ENCODE results near the gene CCL8.
"Not testable (repeated sequence)": the region's sequence is repeated elsewhere in the genome, so short reads cannot be mapped to it uniquely, and the experiment has no call there.

Gene CCL8

DNA sequence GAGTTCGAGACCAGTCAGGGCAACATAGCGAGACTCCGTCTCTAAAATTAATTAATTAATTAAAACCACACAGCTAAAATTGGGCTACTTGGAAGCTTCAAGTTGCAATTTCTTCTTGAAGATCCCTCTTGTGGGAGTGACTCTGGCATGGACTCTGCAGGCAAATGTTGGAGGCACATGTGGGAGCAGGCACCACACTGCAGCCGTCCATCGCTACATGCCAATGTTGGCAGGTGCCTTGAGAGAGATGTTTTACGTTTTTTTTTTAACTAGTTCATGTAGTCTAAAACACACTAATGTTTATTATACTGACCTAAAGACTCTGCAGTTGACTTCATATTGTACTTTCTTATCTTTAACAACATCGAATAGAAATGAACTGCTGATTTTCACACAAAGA, 7.9 kb upstream of the CCL8 start:
- Histone ChIP-seq H3K4me1 (ENCODE audit: control insufficient read depth in 1 of 2, insufficient read depth in 2 of 2, low read length in 2 of 2) (peaks cover 0 to 12% of the 10 kb centered on the region in 2 donors), H3K27ac (ENCODE audit: low read depth, low read length) (no peak overlapping the region), H3K36me3 (ENCODE audit: control insufficient read depth in 1 of 2, insufficient read depth in 2 of 2, low read length in 2 of 2) (no peaks in the 10 kb centered on the region), H3K9ac (ENCODE audit: low read depth in 1 of 2, low read length in 2 of 2) (no peak overlapping the region), H3K27me3 (ENCODE audit: control insufficient read depth in 1 of 2, insufficient read depth in 2 of 2, low read length in 2 of 2) (no peaks in the 10 kb centered on the region), H3K9me3 (ENCODE audit: control insufficient read depth in 1 of 2, low read length in 2 of 2) (no peaks in the 10 kb centered on the region), H3K4me3 (ENCODE audit: low read depth in 1 of 2, low read length in 2 of 2) (no peak overlapping the region)

DNA sequence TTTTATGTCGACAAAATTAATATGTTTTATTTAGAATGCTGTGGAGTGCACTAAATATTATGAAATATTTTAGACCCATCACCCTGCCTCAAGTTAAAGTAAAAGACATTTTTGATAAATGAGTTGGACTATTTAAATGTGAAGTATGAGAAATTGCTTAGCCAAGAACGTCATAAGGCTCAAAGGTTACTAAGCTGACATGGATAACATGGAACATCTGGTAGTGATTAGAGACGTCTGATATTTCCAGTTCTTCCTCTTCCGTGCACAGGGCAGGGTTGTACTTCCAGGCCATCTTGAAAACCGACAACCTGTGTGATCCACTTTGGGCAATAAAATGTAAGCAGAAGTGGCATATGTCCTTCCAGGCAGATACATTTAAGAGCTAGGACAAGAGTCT, 7.2 kb upstream of the CCL8 start:
- Histone ChIP-seq H3K9me3 (ENCODE audit: control insufficient read depth in 1 of 2, low read length in 2 of 2) (no peaks in the 10 kb centered on the region), H3K27me3 (ENCODE audit: control insufficient read depth in 1 of 2, insufficient read depth in 2 of 2, low read length in 2 of 2) (no peaks in the 10 kb centered on the region), H3K36me3 (ENCODE audit: control insufficient read depth in 1 of 2, insufficient read depth in 2 of 2, low read length in 2 of 2) (no peaks in the 10 kb centered on the region), H3K27ac (ENCODE audit: low read depth, low read length) (no peak overlapping the region), H3K4me3 (ENCODE audit: low read depth in 1 of 2, low read length in 2 of 2) (no peak overlapping the region), H3K4me1 (ENCODE audit: control insufficient read depth in 1 of 2, insufficient read depth in 2 of 2, low read length in 2 of 2) (peaks cover 0 to 6% of the 10 kb centered on the region in 2 donors), H3K9ac (ENCODE audit: low read depth in 1 of 2, low read length in 2 of 2) (no peak overlapping the region)

DNA sequence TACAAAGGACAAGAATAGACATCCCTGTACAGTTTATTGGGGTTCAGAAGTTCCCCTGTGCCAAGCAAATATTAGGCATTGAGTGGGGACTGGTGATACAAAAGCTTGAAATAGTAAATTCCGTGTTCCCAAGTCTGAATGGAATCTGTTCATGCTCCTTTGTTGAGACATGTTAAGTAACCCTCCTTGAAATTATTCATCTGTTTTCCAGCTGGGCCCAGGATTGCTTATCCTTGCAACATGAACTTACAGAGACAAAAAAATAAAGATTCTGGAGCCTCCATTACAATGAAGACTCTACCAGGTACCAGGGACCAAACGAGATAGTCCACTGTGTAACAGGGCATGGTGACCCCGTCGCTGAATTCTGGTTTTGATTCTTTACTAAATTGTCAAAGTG, 6.1 kb upstream of the CCL8 start:
- no peaks in the 10 kb centered on the region for H3K36me3 ChIP-seq (ENCODE audit: control insufficient read depth in 1 of 2, insufficient read depth in 2 of 2, low read length in 2 of 2)
- no peaks in the 10 kb centered on the region for H3K27me3 ChIP-seq (ENCODE audit: control insufficient read depth in 1 of 2, insufficient read depth in 2 of 2, low read length in 2 of 2)
- H3K9ac ChIP-seq (ENCODE audit: low read depth in 1 of 2, low read length in 2 of 2), result no peak overlapping the region
- no peak overlapping the region for H3K27ac ChIP-seq (ENCODE audit: low read depth, low read length)
- H3K4me3 ChIP-seq (ENCODE audit: low read depth in 1 of 2, low read length in 2 of 2), result no peak overlapping the region
- no peaks in the 10 kb centered on the region for H3K9me3 ChIP-seq (ENCODE audit: control insufficient read depth in 1 of 2, low read length in 2 of 2)
- peaks cover 0 to 6% of the 10 kb centered on the region in 2 donors for H3K4me1 ChIP-seq (ENCODE audit: control insufficient read depth in 1 of 2, insufficient read depth in 2 of 2, low read length in 2 of 2)

DNA sequence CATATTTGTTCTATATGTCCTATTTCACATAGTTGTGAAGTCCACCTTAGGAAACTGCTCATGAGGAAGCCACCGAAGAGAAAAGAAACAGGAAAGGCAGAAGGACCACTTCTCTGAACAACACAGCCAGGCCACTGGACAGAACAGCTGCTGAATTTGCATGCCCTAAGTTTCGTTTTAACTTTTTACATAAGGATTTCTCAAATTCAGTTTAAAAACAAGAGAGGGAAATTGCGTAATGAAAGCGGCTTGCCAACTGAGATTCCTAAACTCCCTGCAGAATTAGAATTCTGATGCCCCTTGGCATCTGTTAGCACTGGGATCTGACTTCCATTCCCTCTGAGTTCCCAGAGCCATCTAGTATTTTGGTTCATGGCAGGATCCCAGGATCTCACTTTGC, 5.0 kb upstream of the CCL8 start:
- Histone ChIP-seq H3K4me3 (ENCODE audit: low read depth in 1 of 2, low read length in 2 of 2) (no peak overlapping the region), H3K27ac (ENCODE audit: low read depth, low read length) (no peak overlapping the region), H3K4me1 (ENCODE audit: control insufficient read depth in 1 of 2, insufficient read depth in 2 of 2, low read length in 2 of 2) (peaks cover 0 to 6% of the 10 kb centered on the region in 2 donors), H3K9ac (ENCODE audit: low read depth in 1 of 2, low read length in 2 of 2) (no peak overlapping the region), H3K9me3 (ENCODE audit: control insufficient read depth in 1 of 2, low read length in 2 of 2) (no peaks in the 10 kb centered on the region), H3K27me3 (ENCODE audit: control insufficient read depth in 1 of 2, insufficient read depth in 2 of 2, low read length in 2 of 2) (no peaks in the 10 kb centered on the region), H3K36me3 (ENCODE audit: control insufficient read depth in 1 of 2, insufficient read depth in 2 of 2, low read length in 2 of 2) (no peaks in the 10 kb centered on the region)

DNA sequence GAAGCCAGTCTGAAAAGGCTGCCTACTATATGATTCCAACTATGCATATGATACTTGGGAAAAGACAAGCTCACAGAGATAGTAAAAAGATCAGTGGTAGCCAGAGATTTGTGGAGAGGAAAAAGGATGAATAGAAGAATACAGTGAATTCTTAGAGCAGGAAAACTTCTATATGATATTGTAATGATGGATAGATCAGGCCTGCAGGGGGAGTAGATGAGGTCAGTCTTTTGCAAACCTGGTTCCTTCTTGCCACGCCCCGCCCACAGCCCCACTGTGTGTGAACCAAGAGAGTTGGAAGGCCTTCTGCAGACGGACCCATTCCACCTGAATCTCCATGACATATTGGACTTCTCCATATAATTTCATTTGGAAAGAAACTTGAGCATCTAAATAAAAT, 761 bp upstream of the CCL8 start:
- Histone ChIP-seq H3K27ac (ENCODE audit: low read depth, low read length) (no peak overlapping the region), H3K4me1 (ENCODE audit: control insufficient read depth in 1 of 2, insufficient read depth in 2 of 2, low read length in 2 of 2) (peaks cover 0 to 6% of the 10 kb centered on the region in 2 donors), H3K9ac (ENCODE audit: low read depth in 1 of 2, low read length in 2 of 2) (no peak overlapping the region), H3K9me3 (ENCODE audit: control insufficient read depth in 1 of 2, low read length in 2 of 2) (no peaks in the 10 kb centered on the region), H3K36me3 (ENCODE audit: control insufficient read depth in 1 of 2, insufficient read depth in 2 of 2, low read length in 2 of 2) (no peaks in the 10 kb centered on the region), H3K27me3 (ENCODE audit: control insufficient read depth in 1 of 2, insufficient read depth in 2 of 2, low read length in 2 of 2) (no peaks in the 10 kb centered on the region), H3K4me3 (ENCODE audit: low read depth in 1 of 2, low read length in 2 of 2) (no peak overlapping the region)

DNA sequence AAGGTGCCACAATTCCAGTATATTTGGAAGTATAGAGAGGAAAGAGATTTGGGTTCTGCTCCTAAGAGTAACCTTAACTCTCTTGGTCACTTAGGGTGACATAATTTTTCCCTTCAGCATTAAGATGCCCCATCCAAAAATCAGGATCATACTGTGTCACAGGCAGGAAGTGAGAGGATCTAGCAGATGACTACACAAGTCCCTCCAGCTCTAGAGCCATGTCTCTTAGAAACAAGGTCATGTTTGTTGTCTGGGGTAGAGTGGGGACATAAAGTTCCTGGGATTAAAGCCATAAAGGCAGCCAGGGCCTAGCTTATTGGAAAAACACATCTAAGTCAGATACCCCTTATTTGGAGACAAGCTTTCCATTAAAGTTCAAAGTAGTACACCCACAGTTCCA, 2.7 kb downstream of the CCL8 start:
- Histone ChIP-seq H3K4me3 (ENCODE audit: low read depth in 1 of 2, low read length in 2 of 2) (no peak overlapping the region), H3K4me1 (ENCODE audit: control insufficient read depth in 1 of 2, insufficient read depth in 2 of 2, low read length in 2 of 2) (no peaks in the 10 kb centered on the region), H3K9ac (ENCODE audit: low read depth in 1 of 2, low read length in 2 of 2) (no peak overlapping the region), H3K27me3 (ENCODE audit: control insufficient read depth in 1 of 2, insufficient read depth in 2 of 2, low read length in 2 of 2) (no peaks in the 10 kb centered on the region), H3K36me3 (ENCODE audit: control insufficient read depth in 1 of 2, insufficient read depth in 2 of 2, low read length in 2 of 2) (no peaks in the 10 kb centered on the region), H3K9me3 (ENCODE audit: control insufficient read depth in 1 of 2, low read length in 2 of 2) (no peaks in the 10 kb centered on the region), H3K27ac (ENCODE audit: low read depth, low read length) (no peak overlapping the region)

DNA sequence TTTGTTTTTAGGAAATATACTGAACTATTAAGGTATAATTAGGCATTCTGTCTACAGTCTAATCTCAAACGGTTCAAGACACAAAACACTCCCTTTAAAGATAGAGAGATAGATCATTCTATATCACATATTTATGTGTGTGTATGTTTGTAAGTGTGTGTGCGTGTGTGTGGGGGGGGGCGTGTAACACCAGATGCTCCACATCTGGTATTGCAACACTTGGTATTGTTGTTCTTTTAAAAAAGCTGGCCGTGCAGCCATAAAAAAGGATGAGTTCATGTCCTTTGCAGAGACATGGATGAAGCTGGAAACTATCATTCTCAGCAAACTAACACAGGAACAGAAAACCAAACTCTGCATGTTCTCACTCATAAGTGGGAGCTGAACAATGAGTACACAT, 8.3 kb downstream of the CCL8 start:
- not testable (repeated sequence) for H3K4me1 ChIP-seq (ENCODE audit: control insufficient read depth in 1 of 2, insufficient read depth in 2 of 2, low read length in 2 of 2); H3K9me3 ChIP-seq (ENCODE audit: control insufficient read depth in 1 of 2, low read length in 2 of 2); H3K27me3 ChIP-seq (ENCODE audit: control insufficient read depth in 1 of 2, insufficient read depth in 2 of 2, low read length in 2 of 2); H3K4me3 ChIP-seq (ENCODE audit: low read depth in 1 of 2, low read length in 2 of 2); H3K36me3 ChIP-seq (ENCODE audit: control insufficient read depth in 1 of 2, insufficient read depth in 2 of 2, low read length in 2 of 2); H3K9ac ChIP-seq (ENCODE audit: low read depth in 1 of 2, low read length in 2 of 2); H3K27ac ChIP-seq (ENCODE audit: low read depth, low read length)

DNA sequence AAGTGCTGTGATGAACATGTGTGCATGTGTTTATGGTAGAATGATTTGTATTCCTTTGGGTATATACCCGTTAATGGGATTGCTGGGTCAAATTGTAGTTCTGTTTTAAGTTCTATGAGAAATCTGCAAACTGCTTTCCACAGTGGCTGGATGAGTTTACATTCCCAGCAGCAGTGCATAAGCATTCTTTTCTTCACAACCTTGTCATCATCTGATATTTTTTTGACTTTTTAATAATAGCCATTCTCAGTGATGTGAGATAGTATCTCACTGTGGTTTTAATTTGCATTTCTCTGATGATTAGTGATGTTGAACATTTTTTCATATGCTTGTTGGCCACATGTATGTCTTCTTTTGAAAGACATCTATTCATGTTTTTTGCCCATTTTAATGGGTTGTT, 18.5 kb downstream of the CCL8 start:
- no peak overlapping the region for H3K9ac ChIP-seq (ENCODE audit: low read depth in 1 of 2, low read length in 2 of 2)
- H3K27me3 ChIP-seq (ENCODE audit: control insufficient read depth in 1 of 2, insufficient read depth in 2 of 2, low read length in 2 of 2), result no peaks in the 10 kb centered on the region
- H3K4me3 ChIP-seq (ENCODE audit: low read depth in 1 of 2, low read length in 2 of 2), result no peak overlapping the region
- H3K9me3 ChIP-seq (ENCODE audit: control insufficient read depth in 1 of 2, low read length in 2 of 2), result no peaks in the 10 kb centered on the region
- H3K27ac ChIP-seq (ENCODE audit: low read depth, low read length), result no peak overlapping the region
- no peaks in the 10 kb centered on the region for H3K4me1 ChIP-seq (ENCODE audit: control insufficient read depth in 1 of 2, insufficient read depth in 2 of 2, low read length in 2 of 2)
- H3K36me3 ChIP-seq (ENCODE audit: control insufficient read depth in 1 of 2, insufficient read depth in 2 of 2, low read length in 2 of 2), result no peaks in the 10 kb centered on the region

DNA sequence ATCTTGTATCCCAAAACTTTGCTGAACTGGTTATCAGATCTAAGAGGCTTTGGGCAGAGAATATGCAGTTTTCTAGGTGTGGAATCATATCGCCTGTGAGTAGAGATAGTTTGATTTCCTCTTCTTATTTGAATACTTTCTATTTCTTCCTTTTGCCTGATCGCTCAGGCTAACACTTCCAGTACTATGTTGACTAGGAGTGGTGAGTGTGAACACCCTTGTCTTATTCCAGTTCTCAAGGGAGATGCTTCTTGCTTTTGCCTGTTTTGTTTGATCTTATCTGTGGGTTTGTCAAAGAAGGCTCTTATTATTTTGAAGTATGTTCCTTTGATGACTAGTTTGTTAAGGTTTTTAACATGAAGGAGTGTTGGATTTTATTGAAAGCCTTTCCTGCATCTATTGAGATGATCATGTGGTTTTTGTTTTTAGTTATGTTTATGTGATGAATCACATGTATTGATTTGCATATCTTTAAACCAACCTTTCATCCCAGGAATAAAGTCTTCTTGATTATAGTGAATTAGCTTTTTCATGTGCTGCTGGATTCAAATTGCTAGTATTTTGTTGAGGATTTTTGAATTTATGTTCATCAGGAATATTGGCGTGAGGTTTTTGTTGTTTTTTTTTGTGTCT, 20.0 kb downstream of the CCL8 start:
- no peak overlapping the region for H3K9ac ChIP-seq (ENCODE audit: low read depth in 1 of 2, low read length in 2 of 2)
- H3K27ac ChIP-seq (ENCODE audit: low read depth, low read length), result no peak overlapping the region
- H3K9me3 ChIP-seq (ENCODE audit: control insufficient read depth in 1 of 2, low read length in 2 of 2), result no peaks in the 10 kb centered on the region
- H3K27me3 ChIP-seq (ENCODE audit: control insufficient read depth in 1 of 2, insufficient read depth in 2 of 2, low read length in 2 of 2), result no peaks in the 10 kb centered on the region
- no peaks in the 10 kb centered on the region for H3K36me3 ChIP-seq (ENCODE audit: control insufficient read depth in 1 of 2, insufficient read depth in 2 of 2, low read length in 2 of 2)
- no peak overlapping the region for H3K4me3 ChIP-seq (ENCODE audit: low read depth in 1 of 2, low read length in 2 of 2)
- no peaks in the 10 kb centered on the region for H3K4me1 ChIP-seq (ENCODE audit: control insufficient read depth in 1 of 2, insufficient read depth in 2 of 2, low read length in 2 of 2)

DNA sequence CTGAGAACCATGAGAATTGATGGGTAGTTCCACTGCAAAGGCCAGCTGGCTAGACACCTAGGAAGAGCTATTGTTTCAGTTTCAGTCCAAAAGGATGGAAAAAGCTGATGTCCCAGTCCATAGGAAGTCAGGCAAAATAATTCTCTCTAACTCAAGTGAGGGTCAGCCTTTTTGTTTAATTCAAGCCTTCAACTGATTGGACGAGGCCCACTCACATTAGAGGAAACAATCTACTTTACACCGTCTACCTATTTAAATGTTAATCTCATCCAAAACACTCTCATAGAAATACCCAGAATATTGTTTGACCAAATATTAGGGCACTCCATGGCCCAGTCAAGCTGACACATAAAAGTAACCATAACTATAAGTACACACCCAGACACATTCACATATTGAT, 22.7 kb downstream of the CCL8 start:
- Histone ChIP-seq H3K27ac (ENCODE audit: low read depth, low read length) (no peak overlapping the region), H3K27me3 (ENCODE audit: control insufficient read depth in 1 of 2, insufficient read depth in 2 of 2, low read length in 2 of 2) (no peaks in the 10 kb centered on the region), H3K36me3 (ENCODE audit: control insufficient read depth in 1 of 2, insufficient read depth in 2 of 2, low read length in 2 of 2) (no peaks in the 10 kb centered on the region), H3K9me3 (ENCODE audit: control insufficient read depth in 1 of 2, low read length in 2 of 2) (no peaks in the 10 kb centered on the region), H3K4me1 (ENCODE audit: control insufficient read depth in 1 of 2, insufficient read depth in 2 of 2, low read length in 2 of 2) (no peaks in the 10 kb centered on the region), H3K9ac (ENCODE audit: low read depth in 1 of 2, low read length in 2 of 2) (no peak overlapping the region), H3K4me3 (ENCODE audit: low read depth in 1 of 2, low read length in 2 of 2) (no peak overlapping the region)

DNA sequence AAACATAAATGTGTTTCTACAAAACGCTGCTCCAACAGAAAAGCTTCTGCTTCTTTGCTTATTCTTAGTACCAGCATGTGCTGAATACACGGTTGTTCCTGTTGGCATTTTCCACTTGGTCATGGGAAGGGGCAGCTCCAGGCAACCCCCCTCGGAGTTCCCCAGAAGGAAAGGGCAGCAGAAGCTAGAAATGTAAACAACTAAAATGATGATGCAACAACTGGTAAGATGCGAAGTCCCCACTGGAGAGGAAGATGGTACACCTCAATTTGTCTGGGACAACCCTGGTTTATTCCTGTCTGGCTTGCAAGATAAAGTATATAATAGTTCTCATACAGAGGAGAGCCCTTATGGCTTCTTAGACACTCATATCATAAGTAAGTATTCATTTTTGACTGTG, 27.8 kb downstream of the CCL8 start:
- no peaks in the 10 kb centered on the region for H3K4me1 ChIP-seq (ENCODE audit: control insufficient read depth in 1 of 2, insufficient read depth in 2 of 2, low read length in 2 of 2)
- H3K27ac ChIP-seq (ENCODE audit: low read depth, low read length), result no peak overlapping the region
- H3K4me3 ChIP-seq (ENCODE audit: low read depth in 1 of 2, low read length in 2 of 2), result no peak overlapping the region
- no peaks in the 10 kb centered on the region for H3K36me3 ChIP-seq (ENCODE audit: control insufficient read depth in 1 of 2, insufficient read depth in 2 of 2, low read length in 2 of 2)
- no peaks in the 10 kb centered on the region for H3K27me3 ChIP-seq (ENCODE audit: control insufficient read depth in 1 of 2, insufficient read depth in 2 of 2, low read length in 2 of 2)
- H3K9ac ChIP-seq (ENCODE audit: low read depth in 1 of 2, low read length in 2 of 2), result no peak overlapping the region
- no peaks in the 10 kb centered on the region for H3K9me3 ChIP-seq (ENCODE audit: control insufficient read depth in 1 of 2, low read length in 2 of 2)

Data from duodenal mucosa (tissue), 2 donors.